Body of pancreas (tissue), 4 donors: Measurements from ENCODE around the gene GSTK1.

Experiments
- CTCF ChIP-seq, 7 experiments: fragments of 450-650 bp in 4 of 7; fragments of 200-600 bp in 3 of 7; sonication (generic) in 3 of 7; IDR thresholded peaks; one replicate each; pipeline ENCODE4 v1.5.1; 2016 to 2019; ENCODE audit warnings: antibody characterized with exemption in 7 of 7
- POLR2A ChIP-seq, 3 donors: fragments of 450-650 bp; IDR thresholded peaks; one replicate each; pipeline ENCODE4 v1.6.1; 2016; ENCODE audit warnings: antibody characterized with exemption in 3 of 3, mild to moderate bottlenecking in 2 of 3

- no peak for TF ChIP-seq CTCF (IDR thresholded peaks at IDR 0.05)
- TF ChIP-seq POLR2A (IDR thresholded peaks at IDR 0.05), result no peak
These were observed 18.1 kb upstream of the GSTK1 start for GRCh38 chr7:143245123-143245522.
